ENCODE data around the gene SHOX.

SHOX gene

DNA sequence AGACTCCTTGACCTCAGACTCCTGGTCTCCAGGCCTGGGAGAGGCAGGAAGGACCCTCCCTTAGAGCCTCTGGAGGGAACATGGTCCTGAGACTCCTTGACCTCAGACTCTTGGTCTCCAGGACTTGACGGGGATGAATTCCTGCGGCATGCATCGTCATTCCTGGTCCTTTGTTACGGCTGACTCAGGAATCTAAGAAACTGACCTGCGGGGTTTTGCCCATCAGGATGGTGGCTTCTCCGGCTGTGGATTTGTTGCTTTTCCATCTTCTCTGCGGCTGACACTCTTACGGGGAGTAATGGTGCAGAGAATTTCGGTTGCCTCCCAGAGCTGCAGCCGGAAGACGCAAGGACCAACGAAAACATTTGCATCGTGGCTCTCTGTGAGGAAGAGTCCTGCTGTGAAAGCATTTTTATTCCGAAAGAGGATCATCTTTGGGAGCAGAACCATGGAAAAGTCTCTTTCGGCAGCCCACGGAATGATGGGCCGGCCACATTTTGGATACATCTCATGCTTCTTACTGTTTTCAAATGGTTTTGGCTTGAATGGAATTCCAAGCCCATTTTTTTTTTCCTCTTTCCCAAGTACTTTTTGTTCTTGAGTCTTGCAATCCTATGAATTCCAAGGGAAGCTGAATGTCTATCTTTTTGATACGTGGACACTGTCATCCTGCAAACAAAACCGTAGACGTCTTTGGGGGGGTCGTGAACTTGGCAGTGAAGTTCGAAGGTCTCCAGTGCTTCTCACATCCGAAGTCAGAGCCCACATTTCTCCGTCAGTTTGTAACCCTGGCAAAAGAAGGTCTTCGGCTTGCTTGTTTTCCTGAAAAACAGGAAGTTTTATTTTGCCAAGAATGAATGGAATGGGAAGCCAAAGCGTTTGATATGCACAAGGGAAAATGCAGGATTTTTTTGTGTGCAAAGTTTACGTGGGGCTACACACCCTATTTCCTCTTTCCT is 36.5 kb downstream of the SHOX start:
- no peak for DNase-seq (ENCODE audit: low spot score)

- no peak for DNase-seq (ENCODE audit: low spot score)
These were observed 40.1 kb downstream of the SHOX start for GRCh38 chrX:670645-671044.

GRCh38 chrX:672931-673330 is 42.3 kb downstream of the SHOX start:
- DNase-seq (ENCODE audit: low spot score): no peak

GRCh38 chrX:675279-675954 is 44.8 kb downstream of the SHOX start:
- no peak for DNase-seq (ENCODE audit: low spot score)

GRCh38 chrX:675955-676295 is 45.3 kb downstream of the SHOX start:
- no peak for DNase-seq (ENCODE audit: low spot score)

DNA sequence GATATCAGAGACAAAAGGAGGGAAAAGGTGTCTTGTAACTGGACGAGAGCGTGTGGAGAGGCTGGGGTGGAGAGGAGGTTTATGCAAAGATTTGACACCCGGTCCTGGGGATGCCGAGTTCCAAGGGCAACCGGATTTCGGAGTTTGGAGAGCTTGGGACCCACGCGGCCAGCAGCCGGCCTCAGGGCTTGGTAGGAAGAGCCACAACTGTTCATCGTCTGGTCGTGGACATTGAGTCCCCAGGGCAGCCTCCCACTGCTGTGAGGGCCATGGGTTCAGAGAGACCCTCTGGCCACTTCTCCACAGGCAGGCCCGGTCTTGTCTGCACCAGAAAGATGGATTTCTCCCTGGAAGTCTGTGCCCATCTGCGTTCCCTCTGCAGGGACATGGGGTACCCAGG is 46.8 kb downstream of the SHOX start:
- DNase-seq (ENCODE audit: low spot score): no peak

DNA sequence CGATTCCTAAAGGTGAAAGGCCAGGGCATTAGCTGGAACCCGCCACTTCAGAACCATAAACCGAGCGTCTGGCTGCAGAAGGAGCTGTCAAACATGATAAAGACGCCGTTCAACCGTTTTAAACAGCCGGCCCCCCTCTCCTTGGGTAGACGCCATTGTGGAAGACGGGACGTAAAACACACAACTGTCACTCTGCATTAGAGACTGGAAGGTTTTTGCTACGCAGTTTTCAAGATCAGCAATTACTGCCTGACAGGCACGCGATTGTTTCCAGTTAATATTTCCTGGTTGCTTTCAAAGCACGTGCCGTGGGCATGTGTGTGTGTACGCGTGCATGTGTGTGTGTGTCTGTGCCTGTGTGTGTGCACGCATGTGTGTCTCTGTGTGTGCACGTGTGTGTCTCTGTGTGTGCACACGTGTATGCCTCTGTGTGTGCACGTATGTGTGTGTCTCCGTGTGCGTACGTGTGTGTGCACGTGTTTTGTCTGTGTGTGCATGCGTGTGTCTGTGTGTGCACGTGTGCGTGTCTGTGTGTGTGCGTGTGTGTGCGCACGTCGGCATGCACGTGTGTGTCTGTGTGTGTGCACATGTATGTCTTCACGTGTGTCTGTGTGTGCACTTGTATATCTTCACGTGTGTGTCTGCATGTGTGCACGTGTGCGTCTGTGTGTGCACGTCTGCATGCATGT is 48.8 kb downstream of the SHOX start:
- DNase-seq (ENCODE audit: low spot score): no peak

- no peak for DNase-seq (ENCODE audit: low spot score)
These were observed 49.5 kb downstream of the SHOX start for GRCh38 chrX:680062-680461.

GRCh38 chrX:681989-682388 is 51.4 kb downstream of the SHOX start:
- DNase-seq (ENCODE audit: low spot score): no peak

- DNase-seq (ENCODE audit: low spot score): no peak
These were observed 52.3 kb downstream of the SHOX start for GRCh38 chrX:682892-683291.

GRCh38 chrX:683576-683975 is 53.0 kb downstream of the SHOX start:
- DNase-seq (ENCODE audit: low spot score): no peak

- no peak for DNase-seq (ENCODE audit: low spot score)
These were observed 54.8 kb downstream of the SHOX start for GRCh38 chrX:685120-686032.

DNA sequence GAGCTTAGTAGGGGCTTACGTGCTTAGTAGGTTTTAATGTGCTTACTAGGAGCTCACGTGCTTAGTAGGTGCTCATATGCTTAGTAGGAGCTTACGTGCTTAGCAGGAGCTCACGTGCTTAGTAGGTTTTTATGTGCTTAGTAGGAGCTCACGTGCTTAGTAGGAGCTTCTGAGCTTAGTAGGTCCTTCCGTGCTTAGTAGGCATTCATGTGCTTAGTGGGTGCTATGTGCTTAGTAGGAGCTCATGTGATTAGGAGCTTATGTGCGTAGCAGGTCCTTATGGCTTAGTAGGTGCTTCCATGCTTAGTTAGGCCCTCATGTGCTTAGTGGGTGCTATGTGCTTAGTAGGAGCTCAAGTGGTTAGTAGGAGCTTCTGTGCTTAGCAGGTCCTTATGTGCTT is 59.4 kb downstream of the SHOX start:
- DNase-seq (ENCODE audit: low spot score): no peak

GRCh38 chrX:694800-695199 is 64.2 kb downstream of the SHOX start:
- DNase-seq (ENCODE audit: low spot score): no peak

GRCh38 chrX:698206-698605 is 67.6 kb downstream of the SHOX start:
- DNase-seq (ENCODE audit: low spot score): no peak

DNA sequence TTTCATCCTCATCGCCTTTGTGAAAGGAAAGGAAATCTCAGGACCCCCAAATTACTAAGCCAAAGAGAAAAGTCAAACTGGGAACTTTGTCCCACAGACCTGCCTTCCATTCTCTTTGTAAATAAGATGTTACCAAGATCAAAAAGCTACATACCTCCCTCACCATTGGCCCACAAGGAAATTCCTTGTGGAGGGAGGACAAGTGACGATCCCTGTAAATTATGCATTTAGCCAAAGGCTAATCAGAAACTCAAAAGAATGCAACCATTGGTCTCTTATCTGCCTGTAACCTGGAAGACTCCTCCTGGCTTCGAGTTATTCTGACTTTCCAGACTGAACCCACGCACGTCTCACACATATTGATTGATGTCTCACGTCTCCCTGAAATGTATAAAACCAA is 70.3 kb downstream of the SHOX start:
- no peak for DNase-seq (ENCODE audit: low spot score)

DNA sequence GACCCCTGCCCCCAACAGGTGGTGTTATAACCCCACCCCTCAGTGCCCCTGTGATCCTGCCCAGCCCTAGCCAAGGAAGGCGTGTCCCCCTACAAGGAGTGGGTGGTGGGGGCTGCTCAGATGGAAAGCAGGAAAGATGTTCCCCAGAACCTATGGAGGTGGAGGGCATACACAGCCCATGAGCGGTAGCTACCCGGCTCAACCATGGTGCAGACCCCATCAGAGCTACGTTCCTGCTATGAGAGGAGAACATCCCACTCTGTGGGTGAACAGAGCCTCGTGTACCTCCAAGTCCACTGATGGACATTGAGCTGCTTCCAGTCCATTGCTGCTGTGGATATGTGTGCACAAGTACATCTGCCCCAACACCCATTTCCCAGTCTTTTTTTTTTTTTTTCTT is 71.1 kb downstream of the SHOX start:
- no peak for DNase-seq (ENCODE audit: low spot score)

GRCh38 chrX:703466-703865 is 72.9 kb downstream of the SHOX start:
- no peak for DNase-seq (ENCODE audit: low spot score)

GRCh38 chrX:703866-704265 is 73.3 kb downstream of the SHOX start:
- DNase-seq (ENCODE audit: low spot score): no peak
